EL (cell line): ENCODE measurements around the gene TBRG4.

ENCODE experiments used
- DNase-seq: peaks from one replicate; pipeline ENCODE4 v3.0.0-alpha.2; 2016

Gene TBRG4

DNA sequence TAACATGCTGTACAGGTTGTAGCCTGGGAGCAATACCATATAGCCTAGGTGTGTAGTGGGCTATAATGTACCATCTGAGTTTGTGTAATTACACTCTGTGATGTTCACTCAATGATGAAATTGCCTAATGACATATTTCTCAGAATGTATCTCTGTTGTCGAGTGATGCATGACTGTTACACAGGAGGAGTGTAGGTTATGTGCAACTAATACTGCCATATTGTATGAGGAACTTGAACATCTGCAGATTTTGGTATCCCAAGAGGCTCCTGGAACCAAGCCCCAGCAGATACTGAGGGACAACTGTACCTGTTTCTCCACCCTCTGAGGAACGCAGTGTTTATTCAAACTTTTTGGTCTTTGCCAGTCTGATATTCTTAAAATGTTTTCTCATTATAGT is 61.3 kb downstream of the TBRG4 start:
- DNase-seq: no peak
